ENCODE data around the gene GNPAT. TPM values are rescaled to one million over a fixed set of nuclear protein-coding genes. Genes with fewer than 3 reads are reported as not detected.
A peak's percentile ranks its signal among the peaks of the same experiment; 100 is the strongest.

Gene GNPAT
- total RNA-seq, 1 donor from 2014 or later = 36.7 TPM

- ATAC-seq = no peak
- Histone ChIP-seq H3K36me3 (peaks cover 89% of the 10 kb centered on the region), H3K27ac (peak overlapping the region; percentile 22)
Observed at GRCh38 chr1:231272173-231272572, 31.2 kb downstream of the GNPAT start.

GRCh38 chr1:231272880-231273279, 31.9 kb downstream of the GNPAT start:
- peak overlapping the region; percentile 22 for H3K27ac ChIP-seq
- peaks cover 89% of the 10 kb centered on the region for H3K36me3 ChIP-seq
- no peak overlapping the region for H3K4me3 ChIP-seq
- no peaks in the 10 kb centered on the region for H3K4me1 ChIP-seq
- no peak for TF ChIP-seq CTCF (IDR thresholded peaks at IDR 0.05)
- no peaks in the 10 kb centered on the region for H3K9me3 ChIP-seq
- peak; percentile 95 to 96 for ATAC-seq
- DNase-seq = peak; percentile 66
- intact Hi-C loops (cut with DNase I) = no loop called here
- no peaks in the 10 kb centered on the region for H3K27me3 ChIP-seq (ENCODE audit: low read depth)

More at GRCh38 chr1:231272173-231272572, 31.2 kb downstream of the GNPAT start:
- no peak for TF ChIP-seq CTCF (IDR thresholded peaks at IDR 0.05)
- Histone ChIP-seq H3K4me1 (no peaks in the 10 kb centered on the region), H3K9me3 (no peaks in the 10 kb centered on the region), H3K27me3 (ENCODE audit: low read depth) (no peaks in the 10 kb centered on the region), H3K4me3 (no peak overlapping the region)
- no peak for DNase-seq
- intact Hi-C loops (cut with DNase I) = no loop called here

- Histone ChIP-seq H3K9me3 (no peaks in the 10 kb centered on the region), H3K4me3 (no peak overlapping the region), H3K27me3 (ENCODE audit: low read depth) (no peaks in the 10 kb centered on the region), H3K27ac (no peak overlapping the region), H3K4me1 (no peaks in the 10 kb centered on the region), H3K36me3 (peaks cover 79% of the 10 kb centered on the region)
- TF ChIP-seq CTCF (IDR thresholded peaks at IDR 0.05) = no peak
- intact Hi-C loops (cut with DNase I) = no loop called here
- no peak for DNase-seq
- ATAC-seq = no peak
Observed at GRCh38 chr1:231274119-231274825, 33.3 kb downstream of the GNPAT start.

GRCh38 chr1:231278100-231278790, 37.2 kb downstream of the GNPAT start:
- ATAC-seq (peak; percentile 58 to 69), DNase-seq (no peak)
- H3K36me3 ChIP-seq = peaks cover 48% of the 10 kb centered on the region
- no peaks in the 10 kb centered on the region for H3K4me1 ChIP-seq
- no peak for TF ChIP-seq CTCF (IDR thresholded peaks at IDR 0.05)
- intact Hi-C loops (cut with DNase I) = no loop called here
- H3K9me3 ChIP-seq = no peaks in the 10 kb centered on the region
- H3K4me3 ChIP-seq = no peak overlapping the region
- H3K27me3 ChIP-seq (ENCODE audit: low read depth) = no peaks in the 10 kb centered on the region
- H3K27ac ChIP-seq = no peak overlapping the region

GRCh38 chr1:231279081-231279480, 38.1 kb downstream of the GNPAT start:
- no peak for TF ChIP-seq CTCF (IDR thresholded peaks at IDR 0.05)
- DNase-seq (no peak), ATAC-seq (peak in 1 of 2 donors; percentile 9)
- H3K4me1 ChIP-seq = no peaks in the 10 kb centered on the region
- no peaks in the 10 kb centered on the region for H3K27me3 ChIP-seq (ENCODE audit: low read depth)
- intact Hi-C loops (cut with DNase I) = no loop called here
- H3K36me3 ChIP-seq = peaks cover 42% of the 10 kb centered on the region
- no peak overlapping the region for H3K27ac ChIP-seq
- H3K4me3 ChIP-seq = no peak overlapping the region
- H3K9me3 ChIP-seq = no peaks in the 10 kb centered on the region
